Measurements from ENCODE around the gene GDA. TPM values are rescaled to one million over a fixed set of nuclear protein-coding genes. Genes with fewer than 3 reads are reported as not detected.

GDA gene
- total RNA-seq, 1 experiment from 2014 or later, result 142 TPM

GRCh38 chr9:72151104-72151503 lies 1.9 kb downstream of the GDA start:
- no TSS peak for BruUV-seq (replicated peaks)
- Histone ChIP-seq H3K27ac (peak overlapping the region; percentile 71), H2AFZ (no peak overlapping the region), H3K27me3 (ENCODE audit: insufficient read depth, low read depth) (no peaks in the 10 kb centered on the region), H3K9me2 (ENCODE audit: insufficient read depth) (no peaks in the 10 kb centered on the region), H3K36me3 (ENCODE audit: low read depth) (no peaks in the 10 kb centered on the region), H3K4me1 (replicated peaks; ENCODE audit: insufficient read depth) (peaks cover 67% of the 10 kb centered on the region), H3K9me3 (ENCODE audit: insufficient read depth, low read depth) (no peaks in the 10 kb centered on the region), H3K4me2 (peak overlapping the region; percentile 85), H3F3A (ENCODE audit: insufficient read depth, low read depth) (peaks cover 46% of the 10 kb centered on the region), H3K79me2 (ENCODE audit: low read depth) (peaks cover 59% of the 10 kb centered on the region), H4K20me1 (ENCODE audit: insufficient read depth) (no peaks in the 10 kb centered on the region), H3K4me3 (peak overlapping the region; percentile 68)
- CTCF ChIA-PET, result no interaction called here
- DNase-seq, result peak in 1 of 2 experiments; percentile 71
- POLR2A ChIA-PET (ENCODE audit: unreplicated experiment), result interaction anchor here (0.6 to 1.0 kb wide), 4 partner anchors 85 to 240 kb away, joined by 3 to 10 read pairs (median 4); partner anchors contain the start of genes ABHD17B and C9orf85
- no peak for TF ChIP-seq EZH2 (IDR thresholded peaks at IDR 0.05; ENCODE audit: low read depth)
- TF ChIP-seq, protein P1, sequence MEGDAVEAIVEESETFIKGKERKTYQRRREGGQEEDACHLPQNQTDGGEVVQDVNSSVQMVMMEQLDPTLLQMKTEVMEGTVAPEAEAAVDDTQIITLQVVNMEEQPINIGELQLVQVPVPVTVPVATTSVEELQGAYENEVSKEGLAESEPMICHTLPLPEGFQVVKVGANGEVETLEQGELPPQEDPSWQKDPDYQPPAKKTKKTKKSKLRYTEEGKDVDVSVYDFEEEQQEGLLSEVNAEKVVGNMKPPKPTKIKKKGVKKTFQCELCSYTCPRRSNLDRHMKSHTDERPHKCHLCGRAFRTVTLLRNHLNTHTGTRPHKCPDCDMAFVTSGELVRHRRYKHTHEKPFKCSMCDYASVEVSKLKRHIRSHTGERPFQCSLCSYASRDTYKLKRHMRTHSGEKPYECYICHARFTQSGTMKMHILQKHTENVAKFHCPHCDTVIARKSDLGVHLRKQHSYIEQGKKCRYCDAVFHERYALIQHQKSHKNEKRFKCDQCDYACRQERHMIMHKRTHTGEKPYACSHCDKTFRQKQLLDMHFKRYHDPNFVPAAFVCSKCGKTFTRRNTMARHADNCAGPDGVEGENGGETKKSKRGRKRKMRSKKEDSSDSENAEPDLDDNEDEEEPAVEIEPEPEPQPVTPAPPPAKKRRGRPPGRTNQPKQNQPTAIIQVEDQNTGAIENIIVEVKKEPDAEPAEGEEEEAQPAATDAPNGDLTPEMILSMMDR (conservative IDR thresholded peaks at IDR 0.05), result no peak
- intact Hi-C loops (cut with micrococcal nuclease; ENCODE audit: unreplicated experiment), result loop anchor here (5.0 kb wide), 1 partner anchor 51 kb away; no protein-coding TSS in a partner anchor

DNA sequence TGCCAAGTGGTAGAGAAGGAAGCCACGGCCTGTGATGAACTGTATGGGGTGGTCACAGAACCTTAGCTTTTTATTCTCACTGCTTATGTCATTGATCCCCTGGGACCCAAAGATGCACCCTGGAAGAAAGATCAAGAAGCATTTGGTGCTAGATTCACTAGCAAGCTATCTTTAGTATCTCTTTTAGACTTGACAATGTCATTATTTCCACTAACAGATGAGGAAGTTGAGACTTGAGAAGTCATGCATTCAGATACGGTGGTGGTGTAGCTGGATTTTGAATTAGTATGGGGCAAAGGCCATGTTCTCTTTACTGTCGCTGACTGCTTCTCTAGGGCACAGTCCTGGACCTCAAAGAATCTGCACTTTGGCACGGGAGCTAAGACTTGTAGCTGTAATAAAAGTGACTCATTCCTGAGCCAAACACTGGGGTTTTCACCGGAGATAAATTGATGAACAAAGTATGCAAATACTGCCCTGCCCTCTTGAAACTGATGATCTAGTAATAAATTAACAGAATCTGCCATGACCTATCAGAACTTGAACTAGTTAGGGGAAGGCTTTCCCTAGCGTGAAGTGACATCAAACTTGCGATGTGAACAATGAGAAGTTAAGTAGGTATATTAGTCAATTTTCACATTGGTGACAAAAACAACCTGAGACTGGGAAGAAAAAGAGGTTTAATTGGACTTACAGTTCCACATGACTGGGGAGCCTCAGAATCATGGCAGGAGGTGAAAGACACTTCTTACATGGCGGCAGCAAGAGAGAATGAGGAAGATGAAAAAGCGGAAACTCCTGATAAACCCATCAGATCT lies 5.4 kb downstream of the GDA start:
- Histone ChIP-seq H4K20me1 (ENCODE audit: insufficient read depth) (no peaks in the 10 kb centered on the region), H3K4me3 (no peak overlapping the region), H3K4me2 (peak overlapping the region; percentile 63), H3K27me3 (ENCODE audit: insufficient read depth, low read depth) (no peaks in the 10 kb centered on the region), H3K4me1 (replicated peaks; ENCODE audit: insufficient read depth) (peaks cover 45% of the 10 kb centered on the region), H3K9me2 (ENCODE audit: insufficient read depth) (no peaks in the 10 kb centered on the region), H2AFZ (no peak overlapping the region), H3K9me3 (ENCODE audit: insufficient read depth, low read depth) (no peaks in the 10 kb centered on the region), H3K27ac (peak overlapping the region; percentile 58), H3F3A (ENCODE audit: insufficient read depth, low read depth) (peaks cover 28% of the 10 kb centered on the region), H3K79me2 (ENCODE audit: low read depth) (peaks cover 76% of the 10 kb centered on the region), H3K36me3 (ENCODE audit: low read depth) (no peaks in the 10 kb centered on the region)
- no peak for TF ChIP-seq EZH2 (IDR thresholded peaks at IDR 0.05; ENCODE audit: low read depth)
- TF ChIP-seq, protein P1 (conservative IDR thresholded peaks at IDR 0.05), result no peak
- CTCF ChIA-PET, result no interaction called here
- no TSS peak for BruUV-seq (replicated peaks)
- intact Hi-C loops (cut with micrococcal nuclease; ENCODE audit: unreplicated experiment), result loop anchor here (5.0 kb wide), 1 partner anchor 48 kb away; no protein-coding TSS in a partner anchor
- POLR2A ChIA-PET (ENCODE audit: unreplicated experiment), result interaction anchor here (0.7 kb wide), 1 partner anchor 970 kb away, joined by 5 read pairs; no protein-coding TSS in a partner anchor
- peak in 1 of 2 experiments; percentile 80 for DNase-seq

- H3K4me2 ChIP-seq, result peak overlapping the region; percentile 63; the same call in 1 of the 2 replicates
Measured at GRCh38 chr9:72155301-72155700, 6.1 kb downstream of the GDA start.

More at GRCh38 chr9:72155301-72155700, 6.1 kb downstream of the GDA start:
- Histone ChIP-seq H3K27ac (no peak overlapping the region), H3K4me1 (replicated peaks; ENCODE audit: insufficient read depth) (peaks cover 43% of the 10 kb centered on the region), H4K20me1 (ENCODE audit: insufficient read depth) (no peaks in the 10 kb centered on the region), H3K79me2 (ENCODE audit: low read depth) (peaks cover 70% of the 10 kb centered on the region), H3K4me3 (no peak overlapping the region), H3K9me2 (ENCODE audit: insufficient read depth) (no peaks in the 10 kb centered on the region), H3F3A (ENCODE audit: insufficient read depth, low read depth) (peaks cover 26% of the 10 kb centered on the region), H3K27me3 (ENCODE audit: insufficient read depth, low read depth) (no peaks in the 10 kb centered on the region), H3K36me3 (ENCODE audit: low read depth) (no peaks in the 10 kb centered on the region), H3K9me3 (ENCODE audit: insufficient read depth, low read depth) (no peaks in the 10 kb centered on the region), H2AFZ (no peak overlapping the region)
- no TSS peak for BruUV-seq (replicated peaks)
- DNase-seq, result no peak
- TF ChIP-seq EZH2 (IDR thresholded peaks at IDR 0.05; ENCODE audit: low read depth), result no peak
- TF ChIP-seq, protein P1 (conservative IDR thresholded peaks at IDR 0.05), result no peak
- ChIA-PET CTCF (no interaction called here), POLR2A (ENCODE audit: unreplicated experiment) (no interaction called here)
- intact Hi-C loops (cut with micrococcal nuclease; ENCODE audit: unreplicated experiment), result no loop called here
